GM12801 (cell line): Measurements from ENCODE around the gene AP2A1.

ENCODE experiments used
- TF ChIP-seq, protein P1 (sequence below): IDR thresholded peaks from one replicate; pipeline ENCODE4 v1.5.1; 2011; ENCODE audit warnings: control low read depth; ENCODE audit not compliant: insufficient read length; ENCODE audit errors: extremely low read depth

AP2A1 gene

DNA sequence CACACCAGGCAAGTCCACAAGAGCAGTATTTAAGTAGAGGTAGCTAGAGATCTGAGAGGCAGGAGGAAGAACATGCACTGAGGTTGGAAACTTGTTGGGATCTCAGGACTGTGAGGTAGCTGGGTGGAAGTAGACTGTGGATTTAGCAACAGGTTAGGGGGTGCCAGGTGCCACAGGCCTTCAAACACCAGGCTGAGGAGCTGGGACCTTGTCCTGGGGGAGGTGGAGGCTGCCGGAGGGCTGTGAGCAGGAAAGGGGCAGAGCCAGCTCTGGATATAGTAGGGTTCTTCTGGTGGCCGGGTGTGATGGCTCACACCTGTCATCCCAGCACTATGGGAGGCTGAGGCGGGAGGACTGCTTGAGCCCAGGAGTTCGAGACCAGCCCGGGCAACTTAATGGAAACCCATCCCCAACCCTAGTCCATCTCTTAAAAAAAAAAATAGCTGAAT lies 43.2 kb downstream of the AP2A1 start:
- TF ChIP-seq, protein P1, sequence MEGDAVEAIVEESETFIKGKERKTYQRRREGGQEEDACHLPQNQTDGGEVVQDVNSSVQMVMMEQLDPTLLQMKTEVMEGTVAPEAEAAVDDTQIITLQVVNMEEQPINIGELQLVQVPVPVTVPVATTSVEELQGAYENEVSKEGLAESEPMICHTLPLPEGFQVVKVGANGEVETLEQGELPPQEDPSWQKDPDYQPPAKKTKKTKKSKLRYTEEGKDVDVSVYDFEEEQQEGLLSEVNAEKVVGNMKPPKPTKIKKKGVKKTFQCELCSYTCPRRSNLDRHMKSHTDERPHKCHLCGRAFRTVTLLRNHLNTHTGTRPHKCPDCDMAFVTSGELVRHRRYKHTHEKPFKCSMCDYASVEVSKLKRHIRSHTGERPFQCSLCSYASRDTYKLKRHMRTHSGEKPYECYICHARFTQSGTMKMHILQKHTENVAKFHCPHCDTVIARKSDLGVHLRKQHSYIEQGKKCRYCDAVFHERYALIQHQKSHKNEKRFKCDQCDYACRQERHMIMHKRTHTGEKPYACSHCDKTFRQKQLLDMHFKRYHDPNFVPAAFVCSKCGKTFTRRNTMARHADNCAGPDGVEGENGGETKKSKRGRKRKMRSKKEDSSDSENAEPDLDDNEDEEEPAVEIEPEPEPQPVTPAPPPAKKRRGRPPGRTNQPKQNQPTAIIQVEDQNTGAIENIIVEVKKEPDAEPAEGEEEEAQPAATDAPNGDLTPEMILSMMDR, result no peak

DNA sequence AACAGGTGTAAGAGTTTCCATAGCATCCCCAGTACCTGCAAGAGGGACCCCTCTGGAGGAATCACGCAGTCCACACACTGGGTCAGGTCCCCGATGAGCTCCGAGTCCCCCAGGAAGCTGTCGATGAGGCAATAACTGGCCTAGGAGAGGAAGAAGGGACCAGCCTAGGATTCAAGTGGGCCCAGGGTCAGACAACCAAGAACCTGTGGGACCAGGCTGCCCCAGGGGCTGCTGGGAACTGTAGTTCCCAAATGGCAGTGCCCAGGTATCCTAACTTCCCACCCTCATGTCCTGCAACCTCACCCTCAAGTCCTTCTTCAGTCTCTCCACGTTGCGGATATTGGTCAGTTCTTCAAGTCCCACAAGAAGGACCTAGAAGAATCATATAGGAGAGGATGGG lies 44.5 kb downstream of the AP2A1 start:
- TF ChIP-seq, protein P1, result no peak

DNA sequence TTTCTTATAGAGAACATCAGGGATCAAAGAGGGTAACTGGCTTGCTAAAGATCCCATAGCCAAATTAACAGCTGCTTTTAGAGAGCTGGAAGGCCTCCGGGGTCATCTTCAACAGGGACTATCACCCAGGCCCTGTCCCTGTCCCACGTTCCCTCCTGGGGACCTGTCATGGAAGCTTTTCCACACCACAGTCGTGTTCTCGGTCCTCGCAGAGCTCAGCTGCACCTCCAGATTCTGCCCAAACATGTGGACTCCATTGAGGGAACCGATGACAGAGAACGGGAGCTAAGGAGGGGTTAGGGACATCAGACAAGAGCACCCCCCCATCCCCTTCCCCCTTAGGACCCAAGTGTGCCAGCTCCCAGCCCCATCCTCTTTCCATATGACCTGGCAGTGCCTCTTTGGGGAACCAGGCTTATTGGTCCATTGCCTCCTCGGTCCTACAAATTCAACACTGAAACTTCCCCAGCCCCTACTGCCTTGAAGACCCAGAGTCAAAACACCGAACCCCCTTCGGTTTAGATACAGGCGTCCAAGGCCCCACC lies 45.7 kb downstream of the AP2A1 start:
- TF ChIP-seq, protein P1, result no peak

DNA sequence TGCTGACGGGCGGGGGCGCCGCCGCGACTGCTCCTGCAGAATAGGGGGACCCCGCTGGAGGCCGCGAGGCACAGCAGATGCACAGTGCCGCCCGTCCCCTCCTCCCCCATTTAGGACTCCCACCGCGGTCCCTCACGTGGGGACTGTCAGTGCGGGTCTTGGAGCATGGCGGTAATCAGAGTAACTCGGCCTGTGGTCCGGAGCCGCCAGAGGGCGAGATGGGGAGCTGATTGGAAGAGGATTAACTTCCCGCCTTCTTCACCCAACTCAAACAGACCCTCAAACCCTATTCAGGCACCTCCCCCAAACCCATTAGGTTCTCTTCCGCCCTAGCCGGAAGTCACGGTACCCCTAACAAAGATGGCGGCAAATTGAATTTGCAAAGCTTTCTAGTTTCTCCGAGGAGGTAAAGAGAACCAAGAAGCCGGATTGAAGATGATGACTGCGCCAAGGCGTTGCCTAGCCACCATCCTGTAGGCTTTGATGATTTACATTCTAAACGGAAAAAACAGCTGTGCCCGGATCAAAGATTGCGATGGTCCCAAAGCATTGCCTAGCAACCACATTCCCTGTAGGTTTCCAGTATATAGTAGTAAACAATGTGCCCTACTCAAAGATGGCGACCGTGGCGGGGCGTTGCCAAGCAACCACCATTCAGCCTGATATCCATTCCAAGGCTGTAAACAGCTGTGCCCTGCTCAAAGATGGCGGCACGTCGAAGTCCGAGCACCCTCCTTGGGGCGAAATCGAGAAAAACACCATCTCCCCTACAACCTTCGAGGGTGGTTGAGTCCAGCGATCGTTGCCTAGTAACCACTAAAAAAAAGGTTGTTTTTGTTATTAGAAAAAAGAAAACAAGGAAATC lies 46.4 kb downstream of the AP2A1 start, which contains the start of gene FUZ:
TSS of gene FUZ (minus strand) at position 296 of the 865 bp plus-strand sequence. CDS start at position 110, 186 bp downstream.
- TF ChIP-seq, protein P1, result no peak

DNA sequence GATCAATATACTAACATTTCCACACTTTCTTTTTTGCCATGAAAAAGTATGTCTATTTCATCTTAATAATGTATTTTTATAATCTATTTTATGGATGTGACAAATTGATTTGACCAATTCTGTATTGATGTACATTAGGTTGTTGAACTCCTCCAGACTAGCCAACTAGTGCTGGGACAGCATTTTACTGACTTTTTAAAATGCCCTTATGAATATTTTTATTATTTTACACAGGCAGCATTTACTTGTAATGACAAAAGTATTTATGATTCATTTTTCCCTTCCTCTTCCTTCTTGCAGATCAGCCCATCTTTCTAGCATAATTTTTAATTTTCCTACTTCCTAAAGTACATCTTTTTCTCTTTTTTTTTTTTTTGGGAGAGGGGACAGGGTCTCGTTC lies 47.2 kb downstream of the AP2A1 start:
- TF ChIP-seq, protein P1, result no peak

DNA sequence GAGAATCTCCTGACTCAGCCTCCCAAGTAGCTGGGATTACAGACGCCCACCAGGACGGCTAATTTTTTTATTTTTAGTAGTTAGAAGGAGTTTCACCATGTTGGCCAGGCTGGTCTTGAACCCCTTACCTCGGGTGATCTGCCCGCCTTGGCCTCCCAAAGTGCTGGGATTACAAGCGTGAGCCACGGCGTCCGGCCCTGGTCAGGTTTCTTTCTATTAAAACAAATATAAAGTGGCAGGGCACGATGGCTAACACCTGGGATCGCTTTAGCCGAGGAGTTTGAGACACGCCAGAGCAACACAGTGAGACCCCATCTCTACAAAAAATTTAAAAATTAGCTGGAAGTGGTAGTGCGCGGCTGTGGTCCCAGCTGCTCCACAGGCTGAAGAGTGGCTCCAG lies 49.8 kb downstream of the AP2A1 start:
- TF ChIP-seq, protein P1, result no peak

DNA sequence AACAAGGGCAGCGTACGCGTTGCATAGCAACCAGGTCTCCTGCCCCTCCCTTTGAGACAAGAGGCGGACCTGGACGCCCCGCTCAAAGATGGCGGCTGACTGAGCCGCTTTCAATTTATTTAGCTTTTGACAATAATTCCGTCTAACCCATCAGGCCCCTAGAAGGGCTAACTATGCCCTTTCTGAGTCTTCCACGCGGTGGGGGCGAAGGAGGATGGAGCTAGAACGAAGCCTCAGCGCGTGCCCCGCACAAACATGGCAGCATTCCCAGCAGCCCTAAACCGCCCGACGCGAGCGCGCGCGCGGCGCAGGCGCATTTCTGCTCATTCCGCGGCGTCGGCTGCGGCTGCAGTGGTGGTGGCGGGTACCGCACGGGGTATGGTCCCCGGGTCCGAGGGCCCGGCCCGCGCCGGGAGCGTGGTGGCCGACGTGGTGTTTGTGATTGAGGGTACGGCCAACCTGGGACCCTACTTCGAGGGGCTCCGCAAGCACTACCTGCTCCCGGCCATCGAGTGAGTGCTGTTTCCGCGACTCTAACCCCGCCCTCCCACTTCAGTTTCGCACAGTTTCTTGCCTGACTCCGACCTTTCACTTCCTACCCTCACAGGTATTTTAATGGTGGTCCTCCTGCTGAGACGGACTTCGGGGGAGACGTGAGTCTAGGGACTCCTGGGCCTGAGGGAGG lies 51.3 kb downstream of the AP2A1 start, which contains the start of gene MED25:
TSS of gene MED25 (plus strand) at position 326 of the 685 bp plus-strand sequence. CDS start at position 379, 53 bp downstream.
- TF ChIP-seq, protein P1, result no peak
